C4-2B (cell line): ENCODE data around the gene SEMA5A.

Experiments
- CTCF ChIP-seq: fragments of 450-650 bp; conservative IDR thresholded peaks from 2 replicates; pipeline ENCODE4 v1.5.1; 2017; ENCODE audit warnings: mild to moderate bottlenecking
- ZFX ChIP-seq: fragments of 450-650 bp; IDR thresholded peaks from 2 replicates; pipeline ENCODE4 v1.6.1; 2017

GRCh38 chr5:9240431-9240830 lies 305.4 kb downstream of the SEMA5A start:
- TF ChIP-seq CTCF, result no peak
- no peak for TF ChIP-seq ZFX
